ENCODE measurements around the gene KCNE2. TPM values are rescaled to one million over a fixed set of nuclear protein-coding genes. Genes with fewer than 3 reads are reported as not detected.

KCNE2 gene
- polyA plus RNA-seq, 1 donor from 2014 or later: 0.25 TPM

GRCh38 chr21:34331726-34332125 lies 32.1 kb upstream of the KCNE2 start:
- no peaks in the 10 kb centered on the region for H3K27me3 ChIP-seq (ENCODE audit: insufficient read depth, low read depth, low read length)
- no peak overlapping the region for H3K4me2 ChIP-seq (ENCODE audit: low read length)
- H3K79me2 ChIP-seq (replicated peaks; ENCODE audit: insufficient read depth, low read length): no peaks in the 10 kb centered on the region
- H4K20me1 ChIP-seq (ENCODE audit: insufficient read depth): no peaks in the 10 kb centered on the region
- H3K9me3 ChIP-seq (ENCODE audit: low read length): no peaks in the 10 kb centered on the region
- H3K36me3 ChIP-seq (ENCODE audit: insufficient read depth, low read length): no peaks in the 10 kb centered on the region
- no peaks in the 10 kb centered on the region for H3K9me2 ChIP-seq (ENCODE audit: insufficient read depth, low read length)
- no peak overlapping the region for H3K27ac ChIP-seq (ENCODE audit: low read length)
- no peak overlapping the region for H3K9ac ChIP-seq (ENCODE audit: low read length)
- no peak overlapping the region for H2AFZ ChIP-seq (ENCODE audit: low read depth, low read length)
- no peaks in the 10 kb centered on the region for H3F3A ChIP-seq (ENCODE audit: insufficient read depth, low read length, poor library complexity, severe bottlenecking)
- no peak overlapping the region for H3K4me3 ChIP-seq (ENCODE audit: low read length)
- TF ChIP-seq SMC3 (conservative IDR thresholded peaks at IDR 0.05; ENCODE audit: poor library complexity): no peak
- TF ChIP-seq TAF1 (IDR thresholded peaks at IDR 0.05; ENCODE audit: low read depth): no peak
- TF ChIP-seq REST (IDR thresholded peaks at IDR 0.05; ENCODE audit: borderline replicate concordance): no peak
- no peak for TF ChIP-seq EZH2 (IDR thresholded peaks at IDR 0.05; ENCODE audit: borderline replicate concordance, insufficient read depth, low read length, poor library complexity, severe bottlenecking)
- TF ChIP-seq POLR2AphosphoS5 (IDR thresholded peaks at IDR 0.05): no peak
- no peak for TF ChIP-seq CTCF (IDR thresholded peaks at IDR 0.05; ENCODE audit: poor library complexity, severe bottlenecking)
- TF ChIP-seq RAD21 (conservative IDR thresholded peaks at IDR 0.05): no peak
- no peak for TF ChIP-seq MXI1 (conservative IDR thresholded peaks at IDR 0.05; ENCODE audit: poor library complexity, severe bottlenecking)
- no peak for TF ChIP-seq EP300 (conservative IDR thresholded peaks at IDR 0.05; ENCODE audit: poor library complexity, severe bottlenecking)

- Histone ChIP-seq H3K9me2 (ENCODE audit: insufficient read depth, low read length) (no peaks in the 10 kb centered on the region), H3K9ac (ENCODE audit: low read length) (no peak overlapping the region), H2AFZ (ENCODE audit: low read depth, low read length) (no peak overlapping the region), H3K36me3 (ENCODE audit: insufficient read depth, low read length) (no peaks in the 10 kb centered on the region), H3K9me3 (ENCODE audit: low read length) (no peaks in the 10 kb centered on the region), H3K4me2 (ENCODE audit: low read length) (no peak overlapping the region), H3F3A (ENCODE audit: insufficient read depth, low read length, poor library complexity, severe bottlenecking) (no peaks in the 10 kb centered on the region), H3K4me3 (ENCODE audit: low read length) (no peak overlapping the region), H3K27ac (ENCODE audit: low read length) (no peak overlapping the region), H3K27me3 (ENCODE audit: insufficient read depth, low read depth, low read length) (no peaks in the 10 kb centered on the region), H4K20me1 (ENCODE audit: insufficient read depth) (no peaks in the 10 kb centered on the region), H3K79me2 (replicated peaks; ENCODE audit: insufficient read depth, low read length) (no peaks in the 10 kb centered on the region)
- TF ChIP-seq EP300 (conservative IDR thresholded peaks at IDR 0.05; ENCODE audit: poor library complexity, severe bottlenecking) (no peak), RAD21 (conservative IDR thresholded peaks at IDR 0.05) (no peak), SMC3 (conservative IDR thresholded peaks at IDR 0.05; ENCODE audit: poor library complexity) (no peak), MXI1 (conservative IDR thresholded peaks at IDR 0.05; ENCODE audit: poor library complexity, severe bottlenecking) (no peak), CTCF (IDR thresholded peaks at IDR 0.05; ENCODE audit: poor library complexity, severe bottlenecking) (no peak), EZH2 (IDR thresholded peaks at IDR 0.05; ENCODE audit: borderline replicate concordance, insufficient read depth, low read length, poor library complexity, severe bottlenecking) (no peak), REST (IDR thresholded peaks at IDR 0.05; ENCODE audit: borderline replicate concordance) (no peak), TAF1 (IDR thresholded peaks at IDR 0.05; ENCODE audit: low read depth) (no peak), POLR2AphosphoS5 (IDR thresholded peaks at IDR 0.05) (no peak)
These were observed 31.5 kb upstream of the KCNE2 start for GRCh38 chr21:34332347-34332746.
